ENCODE results near the gene VWA2. TPM values are rescaled to one million over a fixed set of nuclear protein-coding genes. Genes with fewer than 3 reads are reported as not detected.

The VWA2 gene
- total RNA-seq, 4 donors from 2014 or later: 0.19 TPM; not detected in 3

DNA sequence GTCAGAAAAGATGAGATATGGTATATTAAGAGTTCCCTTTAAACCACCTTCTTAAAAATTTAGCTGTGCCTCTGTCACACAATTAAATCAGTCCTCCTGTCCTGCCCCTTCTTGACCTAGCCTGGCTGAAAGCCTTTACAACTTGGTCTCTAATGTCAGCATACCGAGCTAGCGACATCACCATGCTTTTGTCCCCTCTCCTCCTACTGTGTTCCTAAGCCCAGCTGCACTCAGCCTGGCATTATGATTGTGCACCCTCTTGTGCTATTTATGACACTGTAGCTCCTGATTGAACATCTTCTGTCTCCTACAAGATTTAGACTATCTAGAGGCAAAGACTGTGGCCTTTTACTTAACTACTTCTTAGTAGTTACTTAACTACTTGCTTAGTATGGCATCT lies 30.7 kb upstream of the VWA2 start:
- TF ChIP-seq, protein P1, sequence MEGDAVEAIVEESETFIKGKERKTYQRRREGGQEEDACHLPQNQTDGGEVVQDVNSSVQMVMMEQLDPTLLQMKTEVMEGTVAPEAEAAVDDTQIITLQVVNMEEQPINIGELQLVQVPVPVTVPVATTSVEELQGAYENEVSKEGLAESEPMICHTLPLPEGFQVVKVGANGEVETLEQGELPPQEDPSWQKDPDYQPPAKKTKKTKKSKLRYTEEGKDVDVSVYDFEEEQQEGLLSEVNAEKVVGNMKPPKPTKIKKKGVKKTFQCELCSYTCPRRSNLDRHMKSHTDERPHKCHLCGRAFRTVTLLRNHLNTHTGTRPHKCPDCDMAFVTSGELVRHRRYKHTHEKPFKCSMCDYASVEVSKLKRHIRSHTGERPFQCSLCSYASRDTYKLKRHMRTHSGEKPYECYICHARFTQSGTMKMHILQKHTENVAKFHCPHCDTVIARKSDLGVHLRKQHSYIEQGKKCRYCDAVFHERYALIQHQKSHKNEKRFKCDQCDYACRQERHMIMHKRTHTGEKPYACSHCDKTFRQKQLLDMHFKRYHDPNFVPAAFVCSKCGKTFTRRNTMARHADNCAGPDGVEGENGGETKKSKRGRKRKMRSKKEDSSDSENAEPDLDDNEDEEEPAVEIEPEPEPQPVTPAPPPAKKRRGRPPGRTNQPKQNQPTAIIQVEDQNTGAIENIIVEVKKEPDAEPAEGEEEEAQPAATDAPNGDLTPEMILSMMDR (IDR thresholded peaks at IDR 0.05; ENCODE audit: low read depth): no peak

GRCh38 chr10:114212153-114212552 lies 26.9 kb upstream of the VWA2 start:
- TF ChIP-seq, protein P1 (IDR thresholded peaks at IDR 0.05; ENCODE audit: low read depth): no peak

DNA sequence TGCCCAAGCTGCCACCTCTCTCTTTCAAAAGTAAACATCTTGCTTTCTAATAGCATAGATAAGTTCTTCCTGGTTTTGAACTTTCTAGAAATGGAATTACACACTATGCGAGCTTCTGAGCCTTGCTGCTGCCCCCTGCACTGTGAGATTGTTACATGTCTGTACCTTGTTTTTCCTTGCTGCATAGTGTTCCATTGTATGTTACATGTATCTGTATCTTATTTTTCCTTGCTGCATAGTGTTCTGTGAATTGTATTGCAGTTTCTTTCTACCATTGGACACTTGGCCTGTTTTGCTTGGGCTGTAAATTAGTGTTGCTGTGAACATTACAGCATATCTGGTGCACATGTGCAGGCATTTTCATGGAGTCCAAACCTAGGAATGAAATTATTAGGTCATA lies 24.0 kb upstream of the VWA2 start:
- TF ChIP-seq, protein P1 (IDR thresholded peaks at IDR 0.05; ENCODE audit: low read depth): no peak

DNA sequence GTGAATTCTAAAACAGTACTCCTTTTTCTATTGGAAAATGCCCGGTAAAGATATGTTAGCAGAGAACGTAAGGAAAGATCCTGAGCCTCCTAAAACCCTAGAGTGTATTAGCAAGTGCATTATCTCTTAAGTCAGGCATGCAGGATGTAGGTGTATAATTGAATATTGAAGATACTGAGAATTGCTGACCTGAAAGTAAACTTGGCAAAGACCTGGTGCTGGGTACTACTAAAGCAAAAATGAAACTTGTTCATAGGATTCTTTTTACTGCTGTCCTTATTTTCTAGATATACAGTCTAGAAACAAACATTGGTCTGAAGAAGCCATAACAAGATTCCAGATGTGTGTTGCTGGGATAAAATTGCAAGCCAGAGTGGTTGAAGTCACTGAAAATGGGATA lies 18.8 kb upstream of the VWA2 start:
- TF ChIP-seq, protein P1 (IDR thresholded peaks at IDR 0.05; ENCODE audit: low read depth): no peak

- TF ChIP-seq, protein P1 (IDR thresholded peaks at IDR 0.05; ENCODE audit: low read depth): no peak
Measured at GRCh38 chr10:114221235-114221634, 17.8 kb upstream of the VWA2 start.

- TF ChIP-seq, protein P1 (IDR thresholded peaks at IDR 0.05; ENCODE audit: low read depth): no peak
Measured at GRCh38 chr10:114223066-114223465, 16.0 kb upstream of the VWA2 start.

DNA sequence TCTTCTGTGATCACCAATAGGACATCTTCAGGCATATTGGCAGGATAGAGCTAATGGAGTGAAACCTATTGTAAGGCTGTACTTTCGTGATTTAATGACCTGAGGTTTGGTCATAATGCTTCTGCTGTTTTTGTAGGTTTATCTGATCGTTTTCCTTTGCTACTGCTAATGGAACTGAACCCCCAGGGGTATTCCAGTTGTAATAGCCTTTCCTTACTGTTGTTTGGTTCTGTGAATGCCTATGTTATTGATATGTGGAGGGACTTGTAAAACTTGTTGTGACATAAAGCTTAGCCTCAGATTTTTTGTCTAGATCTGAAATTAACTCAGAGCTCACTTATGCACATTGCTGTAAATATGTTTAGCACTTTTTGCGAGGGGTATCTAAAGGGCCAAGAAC lies 10.9 kb upstream of the VWA2 start:
- TF ChIP-seq, protein P1 (IDR thresholded peaks at IDR 0.05; ENCODE audit: low read depth): no peak
